ENCODE measurements around the gene ZNF697.

ZNF697 gene

GRCh38 chr1:119652587-119652986 lies 4.5 kb upstream of the ZNF697 start:
- no peak for DNase-seq (ENCODE audit: low spot score)
- no peak for TF ChIP-seq CTCF (IDR thresholded peaks at IDR 0.05; ENCODE audit: extremely low read depth, missing control alignments)

GRCh38 chr1:119651641-119652040 lies 3.6 kb upstream of the ZNF697 start:
- no peak for TF ChIP-seq CTCF (IDR thresholded peaks at IDR 0.05; ENCODE audit: extremely low read depth, missing control alignments)
- DNase-seq (ENCODE audit: low spot score) = no peak

- DNase-seq (ENCODE audit: low spot score) = no peak
- no peak for TF ChIP-seq CTCF (IDR thresholded peaks at IDR 0.05; ENCODE audit: extremely low read depth, missing control alignments)
Observed at GRCh38 chr1:119651133-119651532, 3.1 kb upstream of the ZNF697 start.

- no peak for TF ChIP-seq CTCF (IDR thresholded peaks at IDR 0.05; ENCODE audit: extremely low read depth, missing control alignments)
- DNase-seq (ENCODE audit: low spot score) = no peak
Observed at GRCh38 chr1:119648620-119649004, 546 bp upstream of the ZNF697 start.

- no peak for TF ChIP-seq CTCF (IDR thresholded peaks at IDR 0.05; ENCODE audit: extremely low read depth, missing control alignments)
- no peak for DNase-seq (ENCODE audit: low spot score)
Observed at GRCh38 chr1:119647228-119647733, 785 bp downstream of the ZNF697 start.

- no peak for DNase-seq (ENCODE audit: low spot score)
- TF ChIP-seq CTCF (IDR thresholded peaks at IDR 0.05; ENCODE audit: extremely low read depth, missing control alignments) = no peak
Observed at GRCh38 chr1:119646521-119647227, 1.4 kb downstream of the ZNF697 start.

- no peak for TF ChIP-seq CTCF (IDR thresholded peaks at IDR 0.05; ENCODE audit: extremely low read depth, missing control alignments)
- DNase-seq (ENCODE audit: low spot score) = no peak
Observed at GRCh38 chr1:119639109-119639508, 9.0 kb downstream of the ZNF697 start.

Data from GM20000 (cell line).